GM12878 (cell line): Measurements from ENCODE around the gene LDB3. TPM values are rescaled to one million over a fixed set of nuclear protein-coding genes. Genes with fewer than 3 reads are reported as not detected.

ENCODE experiments used
- ATAC-seq: fragments of 200-7000 bp; cut with Tn5 transposase; 3 replicates; pipeline ENCODE4 v1.9.1; 2020; ENCODE audit warnings: mild to moderate bottlenecking, moderate library complexity
- BruUV-seq: library from RNA; stranded (reverse); fragments of 400-500 nt; replicated peaks from 2 replicates; lab custom pipeline; 2021; lab: Mats Ljungman, UMichigan
- CTCF ChIA-PET: fragments of 300-600 bp; sonication (Branson Sonifier 250); formaldehyde crosslinking; extraction: SDS; loops from one replicate; lab custom pipeline; 2021; ENCODE audit warnings: inconsistent platforms; lab: Yijun Ruan, JAX
- POLR2A ChIA-PET: fragments of 350-600 bp; formaldehyde crosslinking; extraction: SDS; loops from one replicate; lab custom pipeline; 2021; ENCODE audit warnings: inconsistent platforms; lab: Charles Lee
- RAD21 ChIA-PET: fragments of 300-600 bp; sonication (Branson Sonifier 250); formaldehyde crosslinking; loops from one replicate; lab custom pipeline; 2023; ENCODE audit warnings: antibody characterized with exemption; ENCODE audit not compliant: unreplicated experiment; lab: Charles Lee
- SMC1A ChIA-PET: fragments of 300-600 bp; sonication (Branson Sonifier 250); formaldehyde crosslinking; loops from one replicate; lab custom pipeline; 2023; ENCODE audit not compliant: unreplicated experiment, uncharacterized antibody; lab: Charles Lee
- DNase-seq: peaks from one replicate; pipeline ENCODE4 v3.0.0-alpha.2; 2011; ENCODE audit warnings: low read depth, low spot score
- FAIRE-seq: peaks from 3 replicates; lab custom pipeline; 2011; peaks lifted over from hg19 to GRCh38; lab: Jason Lieb, UNC
- H2AFZ ChIP-seq: 2 replicates; pipeline ENCODE4 v1.6.0; 2011; ENCODE audit warnings: low read depth, low read length, control low read depth; ENCODE audit not compliant: control insufficient read depth
- H3K27ac ChIP-seq: 2 replicates; pipeline ENCODE4 v1.5.1; 2011; ENCODE audit warnings: control low read depth; ENCODE audit not compliant: control insufficient read depth, insufficient read depth
- H3K27me3 ChIP-seq, 2 experiments: replicated peaks in 1 of 2; 2 replicates each; pipeline versions ENCODE4 v1.6.0 to v1.6.1; 2011; ENCODE audit warnings: low read length in 1 of 2; ENCODE audit not compliant: control insufficient read depth in 2 of 2, insufficient read depth in 2 of 2
- H3K36me3 ChIP-seq, 2 experiments: 2 replicates each; pipeline ENCODE4 v1.5.1; 2011; ENCODE audit warnings: low read length in 1 of 2; ENCODE audit not compliant: control insufficient read depth in 2 of 2, insufficient read depth in 2 of 2
- H3K4me1 ChIP-seq: 2 replicates; pipeline ENCODE4 v1.6.1; 2011; ENCODE audit warnings: mild to moderate bottlenecking, low read length, moderate library complexity, mixed read lengths; ENCODE audit not compliant: control insufficient read depth, insufficient read depth
- H3K4me2 ChIP-seq: 2 replicates; pipeline ENCODE4 v1.6.0; 2011; ENCODE audit warnings: control low read depth; ENCODE audit not compliant: control insufficient read depth, insufficient read depth
- H3K4me3 ChIP-seq: fragments of 200-600 bp; sonication (generic); 2 replicates; pipeline ENCODE4 v1.5.1; 2016
- H3K79me2 ChIP-seq: 2 replicates; pipeline ENCODE4 v1.6.0; 2011; ENCODE audit warnings: low read length; ENCODE audit not compliant: control insufficient read depth, insufficient read depth
- H3K9ac ChIP-seq: 2 replicates; pipeline ENCODE4 v1.8.0; 2011; ENCODE audit warnings: low read length, control low read depth, mixed read lengths; ENCODE audit not compliant: control insufficient read depth, insufficient read depth
- H3K9me3 ChIP-seq: replicated peaks from 3 replicates; pipeline ENCODE4 v1.5.1; 2011; ENCODE audit warnings: mild to moderate bottlenecking, low read length; ENCODE audit not compliant: control insufficient read depth, insufficient read depth
- H4K20me1 ChIP-seq: 2 replicates; pipeline ENCODE4 v1.6.0; 2011; ENCODE audit not compliant: control insufficient read depth, insufficient read depth
- MTA3 ChIP-seq: IDR thresholded peaks from 2 replicates; pipeline ENCODE4 v1.6.1; 2012; ENCODE audit warnings: low read length, inconsistent platforms, borderline replicate concordance
- ZNF622 ChIP-seq: fragments of 450-650 bp; IDR thresholded peaks from 2 replicates; pipeline ENCODE4 v1.6.1; 2017; ENCODE audit warnings: mild to moderate bottlenecking, inconsistent platforms
- WGBS: methylation state at CpG from one replicate; pipeline ENCODE4 v1.1.6; 2016; ENCODE audit warnings: low lambda C conversion rate; ENCODE audit not compliant: insufficient replicate concordance, insufficient coverage; ENCODE audit errors: missing lambda C conversion rate; 5-methylcytosine and 5-hydroxymethylcytosine counted together
- in situ Hi-C: fragments of 300-500 bp; cut with MboI; formaldehyde crosslinking; loops from 9 replicates; pipeline ENCODE4 v1.14.3; 2018; ENCODE audit warnings: mixed read lengths
- intact Hi-C: fragments of 100-400 bp; cut with micrococcal nuclease; formaldehyde crosslinking; loops from one replicate; pipeline ENCODE4 v1.14.2; 2022; ENCODE audit not compliant: unreplicated experiment
- polyA plus RNA-seq, 11 experiments: library from polyadenylated mRNA; depleted of rRNA in 4 of 11; unstranded in 6 of 11; stranded (reverse) in 5 of 11; fragments of >200 nt; fragmentation: Nextera tagmentation in 4 of 11; fragmentation: Illumina TruSeq in 1 of 11; extraction: Ambion mirVana in 4 of 11; extraction: Trizol in 1 of 11; gene quantifications; 1 replicate in 1 of 11; 2 replicates in 10 of 11; pipeline versions ENCODE4 v1.2.1 to v1.2.3, GENCODE V29; 2011 to 2016; ENCODE audit warnings: inconsistent platforms in 2 of 11, missing spikeins in 2 of 11, low read depth in 1 of 11
- total RNA-seq, 4 experiments: library from RNA; depleted of rRNA in 3 of 4; stranded (reverse); fragments of >200 nt in 3 of 4; fragmentation: Illumina TruSeq in 1 of 4; extraction: Trizol in 1 of 4; gene quantifications; 2 replicates each; pipeline versions ENCODE4 v1.2.1 to v1.2.3, GENCODE V29; 2013 to 2021
- TF ChIP-seq, protein P1 (sequence below), 3 experiments: IDR thresholded peaks in 2 of 3; conservative IDR thresholded peaks in 1 of 3; 2 replicates each; pipeline ENCODE4 v1.5.1; 2011; ENCODE audit warnings: low read depth in 3 of 3, low read length in 3 of 3, mild to moderate bottlenecking in 3 of 3, control low read depth in 2 of 3, moderate library complexity in 2 of 3, inconsistent platforms in 1 of 3, mixed read lengths in 1 of 3; ENCODE audit not compliant: control insufficient read depth in 2 of 3, insufficient read depth in 1 of 3; ENCODE audit errors: extremely low read depth in 1 of 3

Gene LDB3
- total and polyA plus RNA-seq, 10 of the 15 experiments (the other 5 are each of a cell fraction or from before 2014, with no cell fraction given): 0.02 to 0.07 (median 0.04) TPM; not detected in 1

DNA sequence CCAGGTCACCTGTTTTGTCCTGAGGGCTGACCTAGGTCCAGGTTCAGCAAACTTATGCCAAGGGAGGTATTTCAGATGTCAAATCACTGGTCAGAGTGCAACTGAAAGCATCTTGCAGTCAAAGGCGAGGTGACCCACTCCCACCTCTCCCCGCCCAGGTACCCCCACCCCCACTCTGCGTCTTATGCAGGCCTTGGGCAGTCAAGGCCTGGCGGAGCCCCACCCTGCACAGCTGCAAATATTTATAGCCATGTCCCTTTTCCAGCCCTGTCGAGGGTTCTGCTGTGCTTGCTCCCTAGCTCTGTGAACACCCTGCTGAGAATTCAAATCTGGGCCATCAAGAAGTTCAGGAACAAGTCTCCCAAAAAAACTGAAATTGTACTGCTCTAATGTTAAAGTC is 47.5 kb downstream of the LDB3 start (continued):
- no peak for TF ChIP-seq MTA3
- TF ChIP-seq, all 136 proteins: peak for 0

DNA sequence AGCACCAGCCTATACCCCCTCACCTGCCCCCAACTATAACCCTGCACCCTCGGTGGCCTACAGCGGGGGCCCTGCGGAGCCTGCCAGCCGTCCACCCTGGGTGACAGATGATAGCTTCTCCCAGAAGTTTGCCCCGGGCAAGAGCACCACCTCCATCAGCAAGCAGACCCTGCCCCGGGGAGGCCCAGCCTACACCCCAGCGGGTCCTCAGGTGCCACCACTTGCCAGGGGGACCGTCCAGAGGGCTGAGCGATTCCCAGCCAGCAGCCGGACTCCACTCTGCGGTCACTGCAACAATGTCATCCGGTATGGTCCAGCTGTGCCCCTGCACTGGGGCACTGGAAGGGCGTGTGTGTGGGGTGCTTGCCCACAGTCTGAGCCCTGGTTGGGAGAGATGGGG is 48.2 kb downstream of the LDB3 start:
- SMC1A ChIA-PET: interaction anchor here (1.2 to 2.0 kb wide), 2 partner anchors 17 to 173 kb away, joined by 3 to 7 read pairs; no protein-coding TSS in a partner anchor
- H4K20me1 ChIP-seq: no peaks in the 10 kb centered on the region
- FAIRE-seq (no peak), DNase-seq (no peak), ATAC-seq (no peak)
- POLR2A ChIA-PET: interaction anchor here (0.6 kb wide), 1 partner anchor 42 kb away, joined by 9 read pairs; no protein-coding TSS in a partner anchor
- in situ Hi-C loops: no loop called here
- CTCF ChIA-PET: interaction anchor here (1.0 kb wide), 1 partner anchor 21 kb away, joined by 3 read pairs; no protein-coding TSS in a partner anchor
- no peaks in the 10 kb centered on the region for H3K4me1 ChIP-seq
- H3K4me3 ChIP-seq: no peak overlapping the region
- H3K36me3 ChIP-seq: no peaks in the 10 kb centered on the region
- no TSS peak for BruUV-seq
- 77% methylated on average over 13 of the region's 13 CpGs for WGBS
- H3K27ac ChIP-seq: no peak overlapping the region
- RAD21 ChIA-PET: no interaction called here
- intact Hi-C loops: loop anchor here (10.0 kb wide), 1 partner anchor 78 kb away; no protein-coding TSS in a partner anchor
- H3K9ac ChIP-seq: no peak overlapping the region
- no peak overlapping the region for H3K4me2 ChIP-seq
- no peaks in the 10 kb centered on the region for H3K27me3 ChIP-seq
- TF ChIP-seq ZNF622: no peak
- TF ChIP-seq, protein P1, sequence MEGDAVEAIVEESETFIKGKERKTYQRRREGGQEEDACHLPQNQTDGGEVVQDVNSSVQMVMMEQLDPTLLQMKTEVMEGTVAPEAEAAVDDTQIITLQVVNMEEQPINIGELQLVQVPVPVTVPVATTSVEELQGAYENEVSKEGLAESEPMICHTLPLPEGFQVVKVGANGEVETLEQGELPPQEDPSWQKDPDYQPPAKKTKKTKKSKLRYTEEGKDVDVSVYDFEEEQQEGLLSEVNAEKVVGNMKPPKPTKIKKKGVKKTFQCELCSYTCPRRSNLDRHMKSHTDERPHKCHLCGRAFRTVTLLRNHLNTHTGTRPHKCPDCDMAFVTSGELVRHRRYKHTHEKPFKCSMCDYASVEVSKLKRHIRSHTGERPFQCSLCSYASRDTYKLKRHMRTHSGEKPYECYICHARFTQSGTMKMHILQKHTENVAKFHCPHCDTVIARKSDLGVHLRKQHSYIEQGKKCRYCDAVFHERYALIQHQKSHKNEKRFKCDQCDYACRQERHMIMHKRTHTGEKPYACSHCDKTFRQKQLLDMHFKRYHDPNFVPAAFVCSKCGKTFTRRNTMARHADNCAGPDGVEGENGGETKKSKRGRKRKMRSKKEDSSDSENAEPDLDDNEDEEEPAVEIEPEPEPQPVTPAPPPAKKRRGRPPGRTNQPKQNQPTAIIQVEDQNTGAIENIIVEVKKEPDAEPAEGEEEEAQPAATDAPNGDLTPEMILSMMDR (IDR thresholded peaks at IDR 0.05 in 2 of 3, conservative IDR thresholded peaks at IDR 0.05 in 1 of 3; ENCODE audit: control insufficient read depth in 2 of 3, extremely low read depth in 1 of 3, insufficient read depth in 1 of 3, low read depth in 3 of 3, low read length in 3 of 3): no peak
- H3K9me3 ChIP-seq: no peaks in the 10 kb centered on the region
- H3K79me2 ChIP-seq: no peaks in the 10 kb centered on the region
- H2AFZ ChIP-seq: no peak overlapping the region
